Loucy (cell line): Measurements from ENCODE around the gene PSMD13.

Experiments
- H2AFZ ChIP-seq: fragments of 200-600 bp; sonication (generic); 2 replicates; pipeline ENCODE4 v1.6.0; 2016; ENCODE audit warnings: antibody characterized with exemption, mild to moderate bottlenecking, low read length, moderate library complexity
- H3F3A ChIP-seq: fragments of 200-600 bp; 2 replicates; pipeline ENCODE4 v1.6.0; 2016; ENCODE audit warnings: antibody characterized with exemption, low read depth, mild to moderate bottlenecking
- H3K27me3 ChIP-seq: fragments of 200-600 bp; sonication (generic); 2 replicates; pipeline ENCODE4 v1.6.1; 2014; ENCODE audit warnings: low read length, mild to moderate bottlenecking; ENCODE audit not compliant: insufficient read depth, poor library complexity, severe bottlenecking
- H3K36me3 ChIP-seq: fragments of 200-600 bp; sonication (generic); 2 replicates; pipeline ENCODE4 v1.6.1; 2016; ENCODE audit warnings: low read length; ENCODE audit not compliant: insufficient read depth
- H3K4me1 ChIP-seq: fragments of 200-600 bp; sonication (generic); 2 replicates; pipeline ENCODE4 v1.5.1; 2014; ENCODE audit warnings: low read length, mild to moderate bottlenecking; ENCODE audit not compliant: insufficient read depth, poor library complexity, severe bottlenecking
- H3K4me2 ChIP-seq: fragments of 200-600 bp; sonication (generic); 2 replicates; pipeline ENCODE4 v1.6.0; 2014; ENCODE audit warnings: antibody characterized with exemption, low read length, low read depth, mild to moderate bottlenecking; ENCODE audit not compliant: poor library complexity, severe bottlenecking
- H3K4me3 ChIP-seq: fragments of 200-600 bp; sonication (generic); 2 replicates; pipeline ENCODE4 v1.5.1; 2014; ENCODE audit warnings: low read length, mild to moderate bottlenecking, mixed read lengths; ENCODE audit not compliant: poor library complexity, severe bottlenecking
- H3K79me2 ChIP-seq: fragments of 200-600 bp; sonication (generic); 2 replicates; pipeline ENCODE4 v1.6.1; 2014; ENCODE audit warnings: low read length; ENCODE audit not compliant: insufficient read depth
- H3K9ac ChIP-seq: fragments of 200-600 bp; sonication (generic); 2 replicates; pipeline ENCODE4 v1.6.0; 2014; ENCODE audit warnings: mild to moderate bottlenecking, low read depth, low read length, moderate library complexity; ENCODE audit not compliant: poor library complexity, severe bottlenecking
- H3K9me2 ChIP-seq: fragments of 200-600 bp; sonication (generic); replicated peaks from 2 replicates; pipeline ENCODE4 v1.6.1; 2016; ENCODE audit warnings: low read depth, low read length, mixed read lengths
- H3K9me3 ChIP-seq: fragments of 200-600 bp; sonication (generic); 2 replicates; pipeline ENCODE4 v1.6.1; 2014; ENCODE audit warnings: mild to moderate bottlenecking, antibody characterized with exemption, low read length, low read depth; ENCODE audit not compliant: insufficient read depth
- H4K20me1 ChIP-seq: fragments of 200-600 bp; sonication (generic); 2 replicates; pipeline ENCODE4 v1.6.0; 2014; ENCODE audit warnings: antibody characterized with exemption, low read length, mild to moderate bottlenecking; ENCODE audit not compliant: insufficient read depth, poor library complexity, severe bottlenecking
- CTCF ChIP-seq: fragments of 200-600 bp; sonication (generic); conservative IDR thresholded peaks from 2 replicates; pipeline ENCODE4 v1.5.1; 2014; ENCODE audit warnings: mild to moderate bottlenecking, antibody characterized with exemption, low read length
- EZH2phosphoT487 ChIP-seq: fragments of 200-600 bp; IDR thresholded peaks from 2 replicates; pipeline ENCODE4 v1.6.1; 2018; ENCODE audit warnings: antibody characterized with exemption, mild to moderate bottlenecking, moderate library complexity, borderline replicate concordance

PSMD13 gene

GRCh38 chr11:206526-207207, 30.1 kb upstream of the PSMD13 start:
- Histone ChIP-seq H2AFZ (no peak overlapping the region; the same call in 1 of the 2 replicates), H3K4me2 (peak overlapping the region; percentile 78), H3K4me3 (peak overlapping the region; percentile 98), H3K4me1 (peaks cover 60% of the 10 kb centered on the region), H3K9me3 (no peaks in the 10 kb centered on the region), H3F3A (peaks cover 5% of the 10 kb centered on the region), H3K27me3 (no peaks in the 10 kb centered on the region), H3K9ac (peak overlapping the region; percentile 99), H3K9me2 (no peaks in the 10 kb centered on the region), H4K20me1 (peaks cover 36% of the 10 kb centered on the region), H3K79me2 (peaks cover 62% of the 10 kb centered on the region), H3K36me3 (peaks cover 14% of the 10 kb centered on the region; the same call in 1 of the 2 replicates)
- no peak for TF ChIP-seq EZH2phosphoT487
- TF ChIP-seq CTCF = no peak

- Histone ChIP-seq H3F3A (peaks cover 5% of the 10 kb centered on the region), H3K27me3 (no peaks in the 10 kb centered on the region), H2AFZ (peak within 1 kb of the TSS; percentile 15; the same call in 1 of the 2 replicates), H3K4me3 (peak within 1 kb of the TSS; percentile 98), H3K4me2 (peak within 1 kb of the TSS; percentile 84), H3K9me3 (no peaks in the 10 kb centered on the region), H3K9me2 (no peaks in the 10 kb centered on the region), H4K20me1 (peaks cover 36% of the 10 kb centered on the region), H3K79me2 (peaks cover 69% of the 10 kb centered on the region), H3K36me3 (peaks cover 20% of the 10 kb centered on the region; the same call in 1 of the 2 replicates), H3K4me1 (peaks cover 53% of the 10 kb centered on the region), H3K9ac (peak within 1 kb of the TSS; percentile 99)
- TF ChIP-seq EZH2phosphoT487 = no peak
- TF ChIP-seq CTCF = no peak
Measured at GRCh38 chr11:207208-207862, 29.4 kb upstream of the PSMD13 start, which contains the start of the genes BET1L and RIC8A. Gene BET1L (minus strand): TSS chr11:207399. CDS start chr11:207321, 78 bp downstream. Gene RIC8A (plus strand): TSS chr11:207708. CDS start chr11:208855, 1,147 bp downstream.

- H3K4me3 ChIP-seq = peak overlapping the region; percentile 98
- H3K9me2 ChIP-seq = no peaks in the 10 kb centered on the region
- H3K27me3 ChIP-seq = no peaks in the 10 kb centered on the region
- peak overlapping the region; percentile 99 for H3K9ac ChIP-seq
- peak overlapping the region; percentile 84 for H3K4me2 ChIP-seq
- H3F3A ChIP-seq = peaks cover 5% of the 10 kb centered on the region
- peaks cover 36% of the 10 kb centered on the region for H4K20me1 ChIP-seq
- peaks cover 25% of the 10 kb centered on the region; the same call in 1 of the 2 replicates for H3K36me3 ChIP-seq
- H3K4me1 ChIP-seq = peaks cover 51% of the 10 kb centered on the region
- peaks cover 73% of the 10 kb centered on the region for H3K79me2 ChIP-seq
- no peak for TF ChIP-seq CTCF
- no peak for TF ChIP-seq EZH2phosphoT487
- no peaks in the 10 kb centered on the region for H3K9me3 ChIP-seq
- H2AFZ ChIP-seq = 0 out of 2 replicates have a peak overlapping the region, but pooled peaks have one; percentile 15
Measured at GRCh38 chr11:207863-208180, 29.0 kb upstream of the PSMD13 start.
